ENCODE measurements around the gene UBAC2. TPM values are rescaled to one million over a fixed set of nuclear protein-coding genes. Genes with fewer than 3 reads are reported as not detected.

The UBAC2 gene
- total and polyA plus RNA-seq, 2 donors (not counting 3 experiments of a cell fraction or from before 2014, with no cell fraction given), result 45.7 to 54.4 TPM

GRCh38 chr13:99435998-99436397, 235.3 kb downstream of the UBAC2 start:
- no peaks in the 10 kb centered on the region for H3K79me2 ChIP-seq (ENCODE audit: control insufficient read depth, insufficient read depth, low read length)
- no peak for FAIRE-seq
- no peaks in the 10 kb centered on the region for H4K20me1 ChIP-seq (replicated peaks; ENCODE audit: control insufficient read depth, extremely low read depth, insufficient read depth, low read length)
- no peaks in the 10 kb centered on the region for H3K36me3 ChIP-seq (ENCODE audit: control insufficient read depth in 2 of 2, extremely low read depth in 1 of 2, insufficient read depth in 2 of 2, low read length in 2 of 2)
- TF ChIP-seq GATA2 (IDR thresholded peaks at IDR 0.05; ENCODE audit: insufficient read depth, insufficient read length, low read depth, low read length), result no peak
- no peak for TF ChIP-seq POLR2AphosphoS5 (IDR thresholded peaks at IDR 0.05; ENCODE audit: insufficient read depth, low read depth, low read length)
- TF ChIP-seq POLR2A (IDR thresholded peaks at IDR 0.05; ENCODE audit: low read depth, low read length), result no peak
- no peak for TF ChIP-seq MAX (IDR thresholded peaks at IDR 0.05; ENCODE audit: insufficient read depth, insufficient read length)
- TF ChIP-seq MYC (IDR thresholded peaks at IDR 0.05; ENCODE audit: low read depth, low read length), result no peak
- no peak for TF ChIP-seq JUN (IDR thresholded peaks at IDR 0.05; ENCODE audit: borderline replicate concordance, insufficient read depth, insufficient read length, low read depth)
- TF ChIP-seq FOS (IDR thresholded peaks at IDR 0.05; ENCODE audit: borderline replicate concordance, insufficient read depth, low read length), result no peak
- no peak for TF ChIP-seq CTCF (IDR thresholded peaks at IDR 0.05; ENCODE audit: extremely low read depth in 1 of 2, insufficient read depth in 1 of 2, low read depth in 1 of 2, low read length in 2 of 2)
- TF ChIP-seq EZH2 (IDR thresholded peaks at IDR 0.05; ENCODE audit: borderline replicate concordance, low read depth, low read length, severe bottlenecking), result no peak
- ChIA-PET POLR2A (no interaction called here), CTCF (interaction anchor here (0.8 to 9.0 kb wide), 16 partner anchors 10 to 263 kb away, joined by 3 to 289 read pairs (median 3); partner anchors contain the start of gene UBAC2)
- intact Hi-C loops (cut with micrococcal nuclease) (loop anchor here (10.0 kb wide), 1 partner anchor 231 kb away; the partner anchor contains the start of gene UBAC2), dilution Hi-C loops (cut with MboI; ENCODE audit: extremely low pct_ligation_motif_present, low sequenced_read_pairs) (no loop called here)
- DNase-seq (ENCODE audit: low read depth, low spot score), result no peak
- H3K9ac ChIP-seq (replicated peaks; ENCODE audit: extremely low read depth, insufficient read depth, low read length), result no peak overlapping the region
- H3K9me1 ChIP-seq (replicated peaks; ENCODE audit: control insufficient read depth, extremely low read depth, insufficient read depth, low read length), result no peaks in the 10 kb centered on the region
- H3K4me3 ChIP-seq (replicated peaks in 1 of 3; ENCODE audit: insufficient read depth in 1 of 3, low read depth in 1 of 3, low read length in 3 of 3), result no peak overlapping the region
- no peaks in the 10 kb centered on the region for H3K9me3 ChIP-seq (replicated peaks; ENCODE audit: control insufficient read depth, insufficient read depth, low read length)
- H3K27ac ChIP-seq (ENCODE audit: insufficient read depth, low read depth, low read length), result no peak overlapping the region
- no peak overlapping the region for H3K4me2 ChIP-seq (ENCODE audit: insufficient read depth, low read length)
- BruUV-seq (replicated peaks), result no TSS peak
- no peak overlapping the region for H2AFZ ChIP-seq (ENCODE audit: low read depth, low read length)
- peaks cover 12 to 24% of the 10 kb centered on the region in 2 experiments for H3K27me3 ChIP-seq (ENCODE audit: control insufficient read depth in 2 of 2, insufficient read depth in 2 of 2, low read length in 2 of 2)
- H3K4me1 ChIP-seq (ENCODE audit: control insufficient read depth, extremely low read depth, insufficient read depth, low read length), result peaks cover 9% of the 10 kb centered on the region

MicroRNA genes within 50 kb of the gene (microRNA counts, 767-probe panel; counts per million panel counts)
- 723 counts per million, percentile 96 among the panel's probes with 10 or more counts for microRNA hsa-miR-623

Small RNA genes within 50 kb of the gene (microRNA-seq; reads per million reads assigned to microRNA genes)
- gene MIR623 (ENCODE audit: borderline number of aligned reads, borderline replicate concordance), result not detected

Small RNA genes within 50 kb of the gene (small RNA-seq; reads per million reads assigned to genes)
- gene MIR623 (ENCODE audit: insufficient read depth, insufficient read length, low read depth, low replicate concordance), result not detected
- gene RN7SKP9 (ENCODE audit: insufficient read depth, insufficient read length, low read depth, low replicate concordance), result not detected

Other genes starting within 250 kb of the UBAC2 start
- gene DOCK9, start 222.8 kb upstream of the UBAC2 start, total RNA-seq, result 323 and 334 TPM in 2 replicates
- 129 and 147 TPM in 2 replicates for gene DOCK9, start 222.8 kb upstream of the UBAC2 start, polyA plus RNA-seq
- gene GPR18, start 57.5 kb downstream of the UBAC2 start, total RNA-seq, result not detected in 2 replicates
- not detected in 2 replicates for gene GPR18, start 57.5 kb downstream of the UBAC2 start, polyA plus RNA-seq
- not detected in 2 replicates for gene GPR183, start 106.5 kb downstream of the UBAC2 start, total RNA-seq
- 0.14 and 0.23 TPM in 2 replicates for gene GPR183, start 106.5 kb downstream of the UBAC2 start, polyA plus RNA-seq